HL-60 (cell line): ENCODE results near the gene SUMF1.

Experiments used
- GABPA ChIP-seq: IDR thresholded peaks from 2 replicates; pipeline ENCODE4 v1.6.1; 2012; ENCODE audit warnings: low read depth
- POLR2AphosphoS5 ChIP-seq: IDR thresholded peaks from 2 replicates; pipeline ENCODE4 v1.6.1; 2012; ENCODE audit warnings: low read depth
- SPI1 ChIP-seq: IDR thresholded peaks from 2 replicates; pipeline ENCODE4 v1.6.1; 2012; ENCODE audit warnings: low read depth, mild to moderate bottlenecking, borderline replicate concordance
- TF ChIP-seq, protein P1 (sequence below): IDR thresholded peaks from one replicate; pipeline ENCODE4 v1.5.1; 2011; ENCODE audit warnings: low read length, control low read depth, inconsistent platforms; ENCODE audit not compliant: insufficient read depth

DNA sequence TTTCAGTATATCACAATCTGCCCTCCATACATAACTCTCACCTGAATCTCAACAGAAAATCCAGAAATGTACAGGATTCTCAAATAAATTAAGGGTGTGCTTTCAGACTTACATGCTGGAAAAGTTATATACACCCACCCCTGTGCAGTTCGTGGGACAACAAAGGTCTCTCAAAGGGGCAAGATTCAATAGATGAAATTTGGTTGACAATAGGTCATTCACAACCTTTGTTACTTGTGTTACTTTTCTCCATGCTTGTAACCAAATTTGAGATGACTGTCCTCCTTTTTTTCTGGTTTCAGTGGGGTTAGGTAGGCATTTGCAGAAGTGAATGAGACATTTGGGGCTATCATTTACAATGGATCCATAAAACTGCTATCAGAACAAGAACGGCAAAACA lies 91.2 kb downstream of the SUMF1 start:
- TF ChIP-seq, protein P1, sequence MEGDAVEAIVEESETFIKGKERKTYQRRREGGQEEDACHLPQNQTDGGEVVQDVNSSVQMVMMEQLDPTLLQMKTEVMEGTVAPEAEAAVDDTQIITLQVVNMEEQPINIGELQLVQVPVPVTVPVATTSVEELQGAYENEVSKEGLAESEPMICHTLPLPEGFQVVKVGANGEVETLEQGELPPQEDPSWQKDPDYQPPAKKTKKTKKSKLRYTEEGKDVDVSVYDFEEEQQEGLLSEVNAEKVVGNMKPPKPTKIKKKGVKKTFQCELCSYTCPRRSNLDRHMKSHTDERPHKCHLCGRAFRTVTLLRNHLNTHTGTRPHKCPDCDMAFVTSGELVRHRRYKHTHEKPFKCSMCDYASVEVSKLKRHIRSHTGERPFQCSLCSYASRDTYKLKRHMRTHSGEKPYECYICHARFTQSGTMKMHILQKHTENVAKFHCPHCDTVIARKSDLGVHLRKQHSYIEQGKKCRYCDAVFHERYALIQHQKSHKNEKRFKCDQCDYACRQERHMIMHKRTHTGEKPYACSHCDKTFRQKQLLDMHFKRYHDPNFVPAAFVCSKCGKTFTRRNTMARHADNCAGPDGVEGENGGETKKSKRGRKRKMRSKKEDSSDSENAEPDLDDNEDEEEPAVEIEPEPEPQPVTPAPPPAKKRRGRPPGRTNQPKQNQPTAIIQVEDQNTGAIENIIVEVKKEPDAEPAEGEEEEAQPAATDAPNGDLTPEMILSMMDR: no peak
- no peak for TF ChIP-seq POLR2AphosphoS5
- no peak for TF ChIP-seq SPI1
- no peak for TF ChIP-seq GABPA
